Skeletal muscle satellite cell (primary cell): ENCODE data around the gene TRIM74. TPM values are rescaled to one million over a fixed set of nuclear protein-coding genes. Genes with fewer than 3 reads are reported as not detected.
A peak's percentile ranks its signal among the peaks of the same experiment; 100 is the strongest.
"Not testable (repeated sequence)": the region's sequence is repeated elsewhere in the genome, so short reads cannot be mapped to it uniquely, and the experiment has no call there.

Experiments
- H3K27me3 ChIP-seq: 2 replicates; pipeline ENCODE4 v1.7.0; 2013; ENCODE audit warnings: low read length; ENCODE audit not compliant: control insufficient read depth, insufficient read depth
- H3K36me3 ChIP-seq: 2 replicates; pipeline ENCODE4 v1.7.0; 2013; ENCODE audit warnings: mild to moderate bottlenecking, control low read depth, low read length; ENCODE audit not compliant: insufficient read depth
- H3K4me1 ChIP-seq: 2 replicates; pipeline ENCODE4 v1.7.0; 2013; ENCODE audit warnings: low read length; ENCODE audit not compliant: control insufficient read depth, insufficient read depth
- H3K4me2 ChIP-seq: 2 replicates; pipeline ENCODE4 v1.7.0; 2013; ENCODE audit warnings: mild to moderate bottlenecking, low read length
- H3K4me3 ChIP-seq: 2 replicates; pipeline ENCODE4 v1.7.0; 2013; ENCODE audit warnings: low read length
- H3K9ac ChIP-seq: 2 replicates; pipeline ENCODE4 v1.7.0; 2013; ENCODE audit warnings: mild to moderate bottlenecking, low read depth, low read length, moderate library complexity
- H3K9me3 ChIP-seq: replicated peaks from 2 replicates; pipeline ENCODE4 v1.7.0; 2013; ENCODE audit warnings: mild to moderate bottlenecking, control low read depth, low read length
- small RNA-seq: library from RNA; depleted of rRNA; stranded (forward); fragments of <200 nt; gene quantifications from one replicate; pipeline ENCODE3, GENCODE V24; 2012

TRIM74 gene

DNA sequence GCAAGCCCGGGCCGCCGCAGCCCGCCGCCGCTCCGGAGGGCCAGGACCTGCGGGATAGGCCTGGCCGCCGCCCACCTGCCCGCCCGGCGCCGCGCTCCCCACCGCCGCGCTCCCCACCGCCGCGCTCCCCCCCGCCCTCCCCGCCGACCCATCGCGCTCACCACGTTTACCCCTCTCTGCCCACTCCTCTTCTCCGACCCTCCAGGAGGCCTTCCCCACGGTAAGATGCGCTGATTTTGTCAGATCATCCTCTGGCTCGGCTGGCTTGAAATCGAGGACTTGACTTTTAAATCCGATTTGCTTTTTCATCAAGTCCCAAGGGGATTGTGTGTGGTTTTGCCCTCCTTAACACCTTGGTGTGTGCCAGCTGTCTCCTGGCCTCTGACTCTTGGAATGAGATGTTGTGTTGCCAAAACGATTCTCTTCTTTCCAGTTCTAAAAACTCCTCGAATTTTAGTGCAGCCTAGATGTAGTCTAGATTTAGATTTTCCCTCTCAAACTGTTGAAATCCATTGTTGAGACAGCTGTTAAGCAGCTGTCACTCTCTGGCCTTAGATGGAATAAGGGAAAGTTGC lies 43.6 kb downstream of the TRIM74 start:
- Histone ChIP-seq H3K4me2 (peak overlapping the region; percentile 89), H3K9me3 (no peaks in the 10 kb centered on the region), H3K4me1 (peaks cover 11% of the 10 kb centered on the region), H3K27me3 (no peaks in the 10 kb centered on the region), H3K4me3 (peak overlapping the region; percentile 93), H3K9ac (peak overlapping the region; percentile 94), H3K36me3 (peaks cover 40% of the 10 kb centered on the region)

DNA sequence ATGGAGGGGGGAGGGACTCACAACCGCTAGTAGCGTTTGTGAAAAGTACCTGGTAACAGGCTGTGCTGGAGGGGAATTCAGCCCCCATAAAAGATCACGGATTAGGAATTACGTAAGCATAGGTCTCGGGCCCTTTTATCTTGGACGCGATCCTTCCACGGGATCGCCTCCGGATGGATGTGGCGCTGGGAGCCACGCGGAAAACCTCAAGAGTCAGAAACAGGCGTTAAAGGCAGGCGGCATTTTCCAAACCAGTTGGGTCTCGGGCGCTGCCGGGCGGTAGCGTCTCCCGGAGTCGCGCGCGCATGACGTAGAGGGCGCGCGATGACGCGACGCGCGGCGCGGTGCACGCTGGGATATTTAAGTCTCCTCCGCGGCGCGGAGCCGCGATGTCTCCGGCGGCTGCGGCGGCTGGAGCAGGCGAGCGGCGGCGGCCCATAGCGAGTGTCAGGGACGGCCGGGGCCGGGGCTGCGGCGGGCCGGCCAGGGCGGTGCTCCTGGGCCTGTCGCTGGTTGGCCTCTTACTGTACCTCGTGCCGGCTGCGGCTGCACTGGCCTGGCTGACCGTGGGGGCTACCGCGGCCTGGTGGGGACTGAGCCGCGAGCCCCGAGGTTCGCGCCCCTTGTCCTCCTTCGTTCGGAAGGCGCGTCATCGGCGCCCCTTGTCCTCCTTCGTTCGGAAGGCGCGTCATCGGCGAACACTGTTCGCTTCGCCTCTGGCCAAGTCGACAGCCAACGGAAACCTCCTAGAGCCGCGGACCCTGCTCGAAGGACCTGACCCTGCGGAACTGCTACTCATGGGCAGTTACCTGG lies 44.3 kb downstream of the TRIM74 start, which contains the start of gene POM121:
Gene POM121, plus strand, starts transcription at position 363 of the 813 bp plus-strand sequence. Its CDS starts 27 bp downstream, at position 390.
- Histone ChIP-seq H3K9me3 (no peaks in the 10 kb centered on the region), H3K4me2 (peak within 1 kb of the TSS; percentile 89), H3K36me3 (peaks cover 33% of the 10 kb centered on the region)

GRCh38 chr7:72924386-72924732 lies 44.9 kb downstream of the TRIM74 start:
- Histone ChIP-seq H3K9ac (peak overlapping the region; percentile 94), H3K27me3 (no peaks in the 10 kb centered on the region), H3K9me3 (no peaks in the 10 kb centered on the region), H3K4me3 (peak overlapping the region; percentile 93), H3K36me3 (peaks cover 31% of the 10 kb centered on the region), H3K4me1 (peaks cover 11% of the 10 kb centered on the region), H3K4me2 (peak overlapping the region; percentile 89)

More for the DNA sequence above, 44.3 kb downstream of the TRIM74 start, which contains the start of gene POM121:
- peak within 1 kb of the TSS; percentile 94 for H3K9ac ChIP-seq
- H3K4me3 ChIP-seq = peak within 1 kb of the TSS; percentile 93
- no peaks in the 10 kb centered on the region for H3K27me3 ChIP-seq
- peaks cover 11% of the 10 kb centered on the region for H3K4me1 ChIP-seq

DNA sequence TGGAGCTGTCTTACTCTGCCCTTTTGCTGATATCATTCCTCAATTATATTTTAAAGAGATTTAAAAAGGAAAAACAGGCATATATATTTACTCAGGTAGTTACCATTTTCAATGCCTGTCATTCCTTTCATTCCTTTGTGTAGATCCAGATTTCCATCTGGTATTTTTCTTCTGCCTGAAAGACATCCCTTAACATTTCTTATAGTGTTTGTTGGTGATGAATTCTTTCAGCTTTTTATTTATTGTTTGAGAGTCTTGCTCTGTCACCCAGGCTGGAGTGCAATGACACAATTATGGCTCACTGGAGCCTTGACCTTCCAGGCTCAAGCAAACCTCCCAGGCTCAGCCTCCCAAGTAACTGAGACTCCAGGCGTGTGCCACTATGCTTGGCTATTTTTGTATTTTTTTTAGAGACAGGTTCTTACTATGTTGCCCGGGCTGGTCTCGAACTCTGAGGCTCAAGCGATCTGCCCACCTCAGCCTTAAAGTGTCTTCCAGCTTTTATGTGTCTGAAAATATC lies 50.0 kb downstream of the TRIM74 start:
- no peak overlapping the region for H3K4me3 ChIP-seq
- H3K4me1 ChIP-seq = no peaks in the 10 kb centered on the region
- no peaks in the 10 kb centered on the region for H3K9me3 ChIP-seq
- H3K4me2 ChIP-seq = no peak overlapping the region
- no peak overlapping the region for H3K9ac ChIP-seq
- H3K27me3 ChIP-seq = no peaks in the 10 kb centered on the region
- H3K36me3 ChIP-seq = no peaks in the 10 kb centered on the region

- not testable (repeated sequence) for H3K9me3 ChIP-seq, H3K36me3 ChIP-seq, H3K4me2 ChIP-seq
Measured at GRCh38 chr7:72914756-72915525, 54.3 kb downstream of the TRIM74 start.

DNA sequence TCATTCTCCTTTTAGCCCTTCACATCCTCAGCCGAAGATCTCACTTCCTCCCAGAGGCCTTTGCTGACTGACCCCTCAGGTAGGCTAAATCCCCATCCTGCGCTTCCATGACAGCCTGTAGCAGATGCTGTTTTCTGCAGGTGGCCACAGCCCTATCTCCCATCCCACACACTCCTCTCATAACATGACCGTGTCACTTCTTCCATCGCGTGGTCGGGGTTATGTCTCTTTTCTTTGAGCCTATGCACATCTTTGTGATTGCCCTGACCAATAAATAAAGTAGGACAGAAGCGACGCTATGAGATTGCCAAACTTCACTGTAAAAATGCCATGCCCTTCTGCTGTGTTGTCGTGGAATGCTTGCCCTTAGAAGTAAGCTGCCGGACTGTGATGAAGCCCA lies 55.5 kb downstream of the TRIM74 start:
- H3K27me3 ChIP-seq, H3K9ac ChIP-seq, H3K36me3 ChIP-seq, H3K9me3 ChIP-seq, H3K4me2 ChIP-seq, H3K4me3 ChIP-seq, H3K4me1 ChIP-seq: not testable (repeated sequence)

More at GRCh38 chr7:72914756-72915525, 54.3 kb downstream of the TRIM74 start:
- not testable (repeated sequence) for H3K4me1 ChIP-seq, H3K27me3 ChIP-seq, H3K4me3 ChIP-seq, H3K9ac ChIP-seq

- not testable (repeated sequence) for H3K9ac ChIP-seq, H3K27me3 ChIP-seq, H3K4me1 ChIP-seq, H3K9me3 ChIP-seq, H3K36me3 ChIP-seq, H3K4me3 ChIP-seq, H3K4me2 ChIP-seq
Measured at GRCh38 chr7:72911395-72911794, 57.9 kb downstream of the TRIM74 start.

Small RNAs within 50 kb of the gene (small RNA-seq; reads per million reads assigned to genes)
- gene RF00019 = not detected
